ENCODE measurements around the gene OR14A2. TPM values are rescaled to one million over a fixed set of nuclear protein-coding genes. Genes with fewer than 3 reads are reported as not detected.
"Not testable (repeated sequence)": the region's sequence is repeated elsewhere in the genome, so short reads cannot be mapped to it uniquely, and the experiment has no call there.

The OR14A2 gene
- polyA plus RNA-seq, 3 donors: not detected

DNA sequence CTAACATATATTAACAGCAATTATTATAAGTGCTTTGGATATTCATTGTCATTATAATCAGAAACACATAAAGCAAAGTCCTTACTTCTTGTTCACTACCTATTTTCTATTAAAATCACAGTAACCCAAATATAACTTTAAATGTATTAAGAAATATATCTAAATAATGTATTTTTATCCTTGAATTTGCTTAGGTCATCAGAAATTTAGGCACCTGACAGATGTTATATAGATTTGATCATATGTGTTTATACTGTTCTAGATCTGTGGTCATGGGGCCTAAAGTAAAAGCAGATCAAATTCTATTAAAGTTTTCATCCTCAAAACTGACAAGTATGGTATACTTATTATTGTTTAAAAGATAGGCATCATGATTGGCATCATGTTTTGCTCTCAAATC lies 21.7 kb upstream of the OR14A2 start:
- no peak overlapping the region for H3K4me2 ChIP-seq (replicated peaks; ENCODE audit: extremely low read depth, low read length, poor library complexity, severe bottlenecking)
- H2AFZ ChIP-seq (ENCODE audit: insufficient read depth, low read depth, low read length, poor library complexity, severe bottlenecking): no peak overlapping the region
- no peaks in the 10 kb centered on the region for H4K20me1 ChIP-seq (ENCODE audit: insufficient read depth, low read length)
- H3K27me3 ChIP-seq (ENCODE audit: control insufficient read depth in 2 of 2, insufficient read depth in 2 of 2, low read length in 2 of 2): no peaks in the 10 kb centered on the region
- Mint-ChIP-seq H3K4me1 (no peaks in the 10 kb centered on the region), H3K27ac (no peak overlapping the region), H3K27me3 (ENCODE audit: low read depth in 3 of 3) (peaks cover 0 to 2% (median 0%) of the 10 kb centered on the region in 3 donors), H3K9me3 (peaks cover 0 to 7% (median 0%) of the 10 kb centered on the region in 7 donors), H3K36me3 (no peaks in the 10 kb centered on the region), H3K4me3 (no peak overlapping the region)
- no peaks in the 10 kb centered on the region for H3K9me3 ChIP-seq (replicated peaks in 1 of 2; ENCODE audit: control insufficient read depth in 1 of 2, insufficient read depth in 1 of 2, low read length in 2 of 2)
- H3K27ac ChIP-seq (ENCODE audit: low read depth in 1 of 2, low read length in 2 of 2): no peak overlapping the region
- DNase-seq: no peak
- no peaks in the 10 kb centered on the region for H3K36me3 ChIP-seq (replicated peaks in 1 of 2; ENCODE audit: control insufficient read depth in 1 of 2, insufficient read depth in 2 of 2, low read length in 2 of 2)
- TF ChIP-seq, protein P1, sequence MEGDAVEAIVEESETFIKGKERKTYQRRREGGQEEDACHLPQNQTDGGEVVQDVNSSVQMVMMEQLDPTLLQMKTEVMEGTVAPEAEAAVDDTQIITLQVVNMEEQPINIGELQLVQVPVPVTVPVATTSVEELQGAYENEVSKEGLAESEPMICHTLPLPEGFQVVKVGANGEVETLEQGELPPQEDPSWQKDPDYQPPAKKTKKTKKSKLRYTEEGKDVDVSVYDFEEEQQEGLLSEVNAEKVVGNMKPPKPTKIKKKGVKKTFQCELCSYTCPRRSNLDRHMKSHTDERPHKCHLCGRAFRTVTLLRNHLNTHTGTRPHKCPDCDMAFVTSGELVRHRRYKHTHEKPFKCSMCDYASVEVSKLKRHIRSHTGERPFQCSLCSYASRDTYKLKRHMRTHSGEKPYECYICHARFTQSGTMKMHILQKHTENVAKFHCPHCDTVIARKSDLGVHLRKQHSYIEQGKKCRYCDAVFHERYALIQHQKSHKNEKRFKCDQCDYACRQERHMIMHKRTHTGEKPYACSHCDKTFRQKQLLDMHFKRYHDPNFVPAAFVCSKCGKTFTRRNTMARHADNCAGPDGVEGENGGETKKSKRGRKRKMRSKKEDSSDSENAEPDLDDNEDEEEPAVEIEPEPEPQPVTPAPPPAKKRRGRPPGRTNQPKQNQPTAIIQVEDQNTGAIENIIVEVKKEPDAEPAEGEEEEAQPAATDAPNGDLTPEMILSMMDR (IDR thresholded peaks at IDR 0.05): no peak
- no peaks in the 10 kb centered on the region for H3K4me1 ChIP-seq (ENCODE audit: control insufficient read depth in 1 of 2, insufficient read depth in 2 of 2, low read length in 2 of 2)
- intact Hi-C loops (cut with micrococcal nuclease): no loop called here
- H3K4me3 ChIP-seq (replicated peaks in 1 of 3; ENCODE audit: low read depth in 2 of 3, low read length in 3 of 3): no peak overlapping the region
- no peaks in the 10 kb centered on the region for H3K79me2 ChIP-seq (ENCODE audit: insufficient read depth, low read length)
- no peak overlapping the region for H3K9ac ChIP-seq (ENCODE audit: insufficient read depth, low read length, poor library complexity, severe bottlenecking)

DNA sequence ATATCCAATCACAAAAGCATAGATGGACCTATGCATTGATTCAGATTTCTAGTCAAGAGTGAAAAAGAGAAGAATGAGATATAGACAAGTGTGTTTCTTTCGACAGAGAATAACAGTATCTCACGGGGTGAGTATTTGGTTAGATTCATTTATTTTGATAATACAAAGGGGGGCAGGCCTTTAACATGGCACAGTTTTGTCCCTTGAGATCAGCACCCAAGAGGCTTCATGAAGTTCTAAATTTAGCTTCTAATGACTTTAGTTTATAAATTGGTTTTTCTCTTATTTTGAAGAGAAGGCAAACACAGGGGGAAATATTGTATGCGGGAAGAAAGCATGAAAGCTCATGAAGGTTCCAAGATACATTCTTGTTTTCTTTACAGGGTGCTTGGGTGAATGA lies 12.5 kb upstream of the OR14A2 start, which contains the start of gene OR1C1:
Gene OR1C1 (minus strand): TSS at position 101 of the 400 bp plus-strand sequence. CDS start 2,150 bp downstream, outside the sequence.
- no peaks in the 10 kb centered on the region for H3K4me1 ChIP-seq (ENCODE audit: control insufficient read depth in 1 of 2, insufficient read depth in 2 of 2, low read length in 2 of 2)
- intact Hi-C loops (cut with micrococcal nuclease): no loop called here
- H3K27me3 Mint-ChIP-seq (ENCODE audit: low read depth in 3 of 3): peaks cover 0 to 1% (median 0%) of the 10 kb centered on the region in 3 donors
- H3K79me2 ChIP-seq (ENCODE audit: insufficient read depth, low read length): no peaks in the 10 kb centered on the region
- H3K4me3 Mint-ChIP-seq: no peak within 1 kb of the TSS
- no peaks in the 10 kb centered on the region for H3K27me3 ChIP-seq (ENCODE audit: control insufficient read depth in 2 of 2, insufficient read depth in 2 of 2, low read length in 2 of 2)
- H3K4me1 Mint-ChIP-seq: no peaks in the 10 kb centered on the region
- DNase-seq: no peak
- H3K36me3 Mint-ChIP-seq: no peaks in the 10 kb centered on the region
- no peak within 1 kb of the TSS for H3K4me3 ChIP-seq (replicated peaks in 1 of 3; ENCODE audit: low read depth in 2 of 3, low read length in 3 of 3)
- H2AFZ ChIP-seq (ENCODE audit: insufficient read depth, low read depth, low read length, poor library complexity, severe bottlenecking): no peak within 1 kb of the TSS
- no peaks in the 10 kb centered on the region for H4K20me1 ChIP-seq (ENCODE audit: insufficient read depth, low read length)
- TF ChIP-seq, protein P1 (IDR thresholded peaks at IDR 0.05): no peak
- H3K4me2 ChIP-seq (replicated peaks; ENCODE audit: extremely low read depth, low read length, poor library complexity, severe bottlenecking): no peak within 1 kb of the TSS
- H3K36me3 ChIP-seq (replicated peaks in 1 of 2; ENCODE audit: control insufficient read depth in 1 of 2, insufficient read depth in 2 of 2, low read length in 2 of 2): no peaks in the 10 kb centered on the region
- H3K9me3 Mint-ChIP-seq: peaks cover 0 to 7% (median 3%) of the 10 kb centered on the region in 7 donors
- no peak within 1 kb of the TSS for H3K27ac Mint-ChIP-seq
- H3K9ac ChIP-seq (ENCODE audit: insufficient read depth, low read length, poor library complexity, severe bottlenecking): no peak within 1 kb of the TSS
- no peaks in the 10 kb centered on the region for H3K9me3 ChIP-seq (replicated peaks in 1 of 2; ENCODE audit: control insufficient read depth in 1 of 2, insufficient read depth in 1 of 2, low read length in 2 of 2)
- 90% methylated on average over 2 of the region's 3 CpGs for WGBS (ENCODE audit: insufficient coverage)
- no peak within 1 kb of the TSS for H3K27ac ChIP-seq (ENCODE audit: low read depth in 1 of 2, low read length in 2 of 2)

DNA sequence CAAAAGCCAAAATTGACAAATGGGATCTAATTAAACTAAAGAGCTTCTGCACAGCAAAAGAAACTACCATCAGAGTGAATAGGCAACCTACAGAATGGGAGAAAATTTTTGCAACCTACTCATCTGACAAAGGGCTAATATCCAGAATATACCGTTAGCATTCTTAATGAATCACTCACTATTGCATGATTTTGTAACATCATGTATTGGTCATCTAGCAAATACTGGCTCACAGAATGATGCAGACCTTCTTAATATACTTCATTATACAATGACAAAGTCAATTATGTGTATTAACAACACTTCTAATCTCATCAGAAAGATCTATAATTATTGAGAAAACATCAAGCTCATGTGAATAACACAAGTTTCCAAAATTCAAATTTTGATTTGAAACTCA lies 6.4 kb upstream of the OR14A2 start:
- H3K9me3 Mint-ChIP-seq: peaks cover 2 to 16% (median 11%) of the 10 kb centered on the region in 7 donors
- DNase-seq; H2AFZ ChIP-seq (ENCODE audit: insufficient read depth, low read depth, low read length, poor library complexity, severe bottlenecking); H3K4me1 ChIP-seq (ENCODE audit: control insufficient read depth in 1 of 2, insufficient read depth in 2 of 2, low read length in 2 of 2); H3K27me3 ChIP-seq (ENCODE audit: control insufficient read depth in 2 of 2, insufficient read depth in 2 of 2, low read length in 2 of 2); H3K36me3 ChIP-seq (replicated peaks in 1 of 2; ENCODE audit: control insufficient read depth in 1 of 2, insufficient read depth in 2 of 2, low read length in 2 of 2); H4K20me1 ChIP-seq (ENCODE audit: insufficient read depth, low read length); H3K4me2 ChIP-seq (replicated peaks; ENCODE audit: extremely low read depth, low read length, poor library complexity, severe bottlenecking); H3K27ac Mint-ChIP-seq; H3K27ac ChIP-seq (ENCODE audit: low read depth in 1 of 2, low read length in 2 of 2); H3K36me3 Mint-ChIP-seq; H3K4me3 ChIP-seq (replicated peaks in 1 of 3; ENCODE audit: low read depth in 2 of 3, low read length in 3 of 3); H3K79me2 ChIP-seq (ENCODE audit: insufficient read depth, low read length); H3K9ac ChIP-seq (ENCODE audit: insufficient read depth, low read length, poor library complexity, severe bottlenecking); H3K4me3 Mint-ChIP-seq; intact Hi-C loops (cut with micrococcal nuclease); H3K27me3 Mint-ChIP-seq (ENCODE audit: low read depth in 3 of 3); H3K4me1 Mint-ChIP-seq: not testable (repeated sequence)
- WGBS (ENCODE audit: insufficient coverage): no CpG with 5 or more reads among the region's 1 CpG
- peaks cover 12% of the 10 kb centered on the region in 2 donors for H3K9me3 ChIP-seq (replicated peaks in 1 of 2; ENCODE audit: control insufficient read depth in 1 of 2, insufficient read depth in 1 of 2, low read length in 2 of 2)
